Caco-2 (cell line): ENCODE measurements around the gene LIN54. TPM values are rescaled to one million over a fixed set of nuclear protein-coding genes. Genes with fewer than 3 reads are reported as not detected.
A peak's percentile ranks its signal among the peaks of the same experiment; 100 is the strongest.
"Not testable (repeated sequence)": the region's sequence is repeated elsewhere in the genome, so short reads cannot be mapped to it uniquely, and the experiment has no call there.

Source experiments
- BruUV-seq: library from RNA; stranded (reverse); fragments of 400-500 nt; replicated peaks from 2 replicates; lab custom pipeline; 2021; lab: Mats Ljungman, UMichigan
- CTCF ChIA-PET: fragments of 300-600 bp; sonication (Branson Sonifier 250); formaldehyde crosslinking; loops from one replicate; lab custom pipeline; 2022; ENCODE audit warnings: antibody characterized with exemption; lab: Charles Lee
- POLR2A ChIA-PET: fragments of 300-600 bp; sonication (Branson Sonifier 250); formaldehyde crosslinking; loops from one replicate; lab custom pipeline; 2022; ENCODE audit warnings: antibody characterized with exemption; lab: Charles Lee
- DNase-seq, 2 experiments: peaks; one replicate each; pipeline versions ENCODE4 v3.0.0 to v3.0.0-alpha.2; 2020 to 2022
- H3K27me3 ChIP-seq: replicated peaks from 2 replicates; pipeline ENCODE4 v1.6.0; 2011; ENCODE audit warnings: low read length; ENCODE audit not compliant: control insufficient read depth, insufficient read depth
- H3K36me3 ChIP-seq: 2 replicates; pipeline ENCODE4 v1.5.1; 2011; ENCODE audit warnings: low read length; ENCODE audit not compliant: control insufficient read depth, insufficient read depth
- H3K4me1 ChIP-seq: fragments of 250-450 bp; sonication (Bioruptor Pico); 2 replicates; pipeline ENCODE4 v1.5.1; 2020; ENCODE audit warnings: mild to moderate bottlenecking
- H3K4me3 ChIP-seq: 2 replicates; pipeline ENCODE4 v1.5.1; 2011; ENCODE audit warnings: low read depth, mild to moderate bottlenecking, control low read depth, low read length
- H3K9me3 ChIP-seq: fragments of 250-450 bp; sonication (Bioruptor Pico); 2 replicates; pipeline ENCODE4 v1.5.1; 2020; ENCODE audit warnings: mild to moderate bottlenecking, moderate library complexity
- H3K27ac Mint-ChIP-seq: one replicate; pipeline ENCODE4 v1.8.0; 2022; ENCODE audit warnings: mixed read lengths; ENCODE audit not compliant: unreplicated experiment
- H3K27me3 Mint-ChIP-seq: one replicate; pipeline ENCODE4 v1.8.0; 2022; ENCODE audit warnings: mixed read lengths; ENCODE audit not compliant: insufficient read depth, unreplicated experiment
- H3K36me3 Mint-ChIP-seq: one replicate; pipeline ENCODE4 v1.8.0; 2022; ENCODE audit warnings: mild to moderate bottlenecking, mixed read lengths; ENCODE audit not compliant: insufficient read depth, unreplicated experiment
- H3K4me1 Mint-ChIP-seq: one replicate; pipeline ENCODE4 v1.8.0; 2022; ENCODE audit warnings: low read depth, mixed read lengths; ENCODE audit not compliant: unreplicated experiment
- H3K4me3 Mint-ChIP-seq: one replicate; pipeline ENCODE4 v1.8.0; 2022; ENCODE audit warnings: mild to moderate bottlenecking, moderate library complexity, mixed read lengths; ENCODE audit not compliant: unreplicated experiment
- H3K9me3 Mint-ChIP-seq: one replicate; pipeline ENCODE4 v1.8.0; 2022; ENCODE audit warnings: mixed read lengths; ENCODE audit not compliant: unreplicated experiment
- CTCF ChIP-seq, 2 experiments: fragments of 200-600 bp in 1 of 2; IDR thresholded peaks; 1 replicate in 1 of 2; 2 replicates in 1 of 2; pipeline versions ENCODE4 v1.5.1 to v1.8.0; 2011 to 2022; ENCODE audit warnings: antibody characterized with exemption in 1 of 2, control low read depth in 1 of 2, inconsistent platforms in 1 of 2, low read depth in 1 of 2, low read length in 1 of 2, mild to moderate bottlenecking in 1 of 2, moderate library complexity in 1 of 2; ENCODE audit not compliant: insufficient read depth in 1 of 2, severe bottlenecking in 1 of 2, unreplicated experiment in 1 of 2
- intact Hi-C: fragments of 100-400 bp; cut with micrococcal nuclease; formaldehyde crosslinking; loops from one replicate; pipeline ENCODE4 v1.10.0; 2022; ENCODE audit not compliant: unreplicated experiment
- total RNA-seq: library from RNA; stranded (reverse); gene quantifications from 2 replicates; pipeline ENCODE4 v1.2.3, GENCODE V29; 2022

The LIN54 gene
- total RNA-seq, 1 experiment from 2014 or later, result 29.6 TPM

DNA sequence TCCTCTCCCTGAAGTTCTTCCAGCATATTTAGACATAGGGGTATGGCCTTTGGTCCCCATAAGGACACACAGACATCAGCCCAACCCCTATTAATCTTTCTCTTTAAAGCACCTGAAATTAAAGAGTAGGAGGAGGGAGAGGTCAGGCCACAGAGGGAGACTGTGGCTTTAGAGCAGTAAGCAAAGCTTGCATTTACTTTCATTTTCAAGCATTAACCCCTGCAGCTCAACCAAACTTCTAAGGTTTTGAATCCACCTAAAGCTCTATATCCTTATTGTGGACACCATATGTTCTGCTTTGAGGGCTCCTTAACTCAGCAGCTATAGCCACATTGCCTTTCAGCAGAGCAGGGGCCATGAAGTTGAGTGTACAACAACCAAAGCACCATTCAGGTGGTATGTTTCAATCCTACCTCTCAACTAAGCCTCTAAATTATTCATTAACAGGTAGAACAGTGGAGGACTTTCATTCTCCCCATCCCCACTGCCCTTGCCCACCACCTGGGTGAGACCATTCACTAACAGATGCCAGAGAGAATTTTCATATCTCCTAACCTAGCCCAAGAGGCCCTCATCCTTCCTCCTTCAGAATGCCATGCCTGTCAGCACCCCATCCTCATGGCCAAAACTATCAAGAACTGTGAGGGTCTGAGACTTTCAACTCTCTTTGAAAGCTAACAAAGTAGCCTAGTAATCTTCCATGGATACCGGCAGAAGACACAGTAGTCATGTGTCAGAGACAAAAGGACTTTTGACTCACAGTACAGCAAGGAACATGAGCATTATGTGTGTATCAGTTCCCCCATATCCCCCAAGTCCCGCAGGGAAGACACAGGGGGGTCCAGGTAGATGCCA, 20.8 kb downstream of the LIN54 start:
- H3K4me3 ChIP-seq, result no peak overlapping the region
- H3K9me3 ChIP-seq, result no peaks in the 10 kb centered on the region
- H3K4me1 Mint-ChIP-seq, result no peaks in the 10 kb centered on the region
- no peaks in the 10 kb centered on the region for H3K27me3 Mint-ChIP-seq
- intact Hi-C loops, result no loop called here
- TF ChIP-seq CTCF (IDR thresholded peaks at IDR 0.05; ENCODE audit: insufficient read depth in 1 of 2, low read depth in 1 of 2, low read length in 1 of 2, severe bottlenecking in 1 of 2, unreplicated experiment in 1 of 2), result no peak
- peak overlapping the region; percentile 57 for H3K27ac Mint-ChIP-seq
- no peak for DNase-seq
- H3K36me3 ChIP-seq, result 0 out of 2 replicates have a peak, but pooled peaks cover 2% of the 10 kb centered on the region
- BruUV-seq, result no TSS peak
- H3K36me3 Mint-ChIP-seq, result peaks cover 5% of the 10 kb centered on the region
- no peak overlapping the region for H3K4me3 Mint-ChIP-seq
- no peaks in the 10 kb centered on the region for H3K9me3 Mint-ChIP-seq
- ChIA-PET CTCF (no interaction called here), POLR2A (no interaction called here)
- peaks cover 20% of the 10 kb centered on the region for H3K4me1 ChIP-seq
- H3K27me3 ChIP-seq, result no peaks in the 10 kb centered on the region

- intact Hi-C loops, result no loop called here
- BruUV-seq, result no TSS peak
- TF ChIP-seq CTCF (IDR thresholded peaks at IDR 0.05; ENCODE audit: insufficient read depth in 1 of 2, low read depth in 1 of 2, low read length in 1 of 2, severe bottlenecking in 1 of 2, unreplicated experiment in 1 of 2), result no peak
- Histone ChIP-seq H3K4me3 (no peak overlapping the region), H3K9me3 (no peaks in the 10 kb centered on the region), H3K36me3 (0 out of 2 replicates have a peak, but pooled peaks cover 2% of the 10 kb centered on the region), H3K27me3 (no peaks in the 10 kb centered on the region), H3K4me1 (peaks cover 16% of the 10 kb centered on the region)
- Mint-ChIP-seq H3K27me3 (no peaks in the 10 kb centered on the region), H3K4me1 (no peaks in the 10 kb centered on the region), H3K9me3 (no peaks in the 10 kb centered on the region), H3K27ac (no peak overlapping the region), H3K4me3 (no peak overlapping the region), H3K36me3 (peaks cover 5% of the 10 kb centered on the region)
- DNase-seq, result no peak
- ChIA-PET POLR2A (no interaction called here), CTCF (interaction anchor here (0.7 kb wide), 1 partner anchor 162 kb away, joined by 3 read pairs; no protein-coding TSS in a partner anchor)
Measured at GRCh38 chr4:82988323-82988832, 22.2 kb downstream of the LIN54 start.

DNA sequence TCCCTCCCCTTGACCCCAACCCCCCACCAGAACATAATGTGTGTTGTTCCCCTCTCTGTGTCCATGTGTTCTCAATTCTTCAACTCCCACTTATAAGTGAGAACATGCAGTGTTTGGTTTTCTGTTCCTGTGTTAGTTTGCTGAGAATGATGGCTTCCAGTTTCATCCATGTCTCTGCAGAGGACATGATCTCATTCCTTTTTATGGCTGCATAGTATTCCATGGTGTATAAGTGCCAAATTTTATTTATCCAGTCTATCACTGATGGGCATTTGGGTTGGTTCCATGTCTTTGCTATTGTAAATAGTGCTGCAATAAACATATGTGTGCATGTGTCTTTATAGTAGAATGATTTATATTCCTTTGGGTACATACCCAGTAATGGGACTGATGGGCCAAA, 23.1 kb downstream of the LIN54 start:
- H3K36me3 Mint-ChIP-seq, POLR2A ChIA-PET, H3K9me3 ChIP-seq, BruUV-seq, H3K27me3 Mint-ChIP-seq, H3K27me3 ChIP-seq, H3K4me3 Mint-ChIP-seq, DNase-seq, H3K36me3 ChIP-seq, H3K4me1 Mint-ChIP-seq, H3K9me3 Mint-ChIP-seq, H3K4me3 ChIP-seq, intact Hi-C loops, CTCF ChIA-PET, H3K27ac Mint-ChIP-seq: not testable (repeated sequence)
- peaks cover 16% of the 10 kb centered on the region for H3K4me1 ChIP-seq
